HL-60/S4 treated with phorbol 12-myristate 13-acetate at 8.2 ng/mL for 4 days and 3 days (cell line): ENCODE results near the gene CNDP2.

Experiments used
- in situ Hi-C: fragments of 300-500 bp; cut with MboI; formaldehyde crosslinking; loops from 2 replicates; pipeline ENCODE4 v1.15.0; 2022; ENCODE audit warnings: low sequenced_read_pairs

Gene CNDP2

GRCh38 chr18:74468547-74469061 is 27.6 kb upstream of the CNDP2 start:
- in situ Hi-C loops = no loop called here

DNA sequence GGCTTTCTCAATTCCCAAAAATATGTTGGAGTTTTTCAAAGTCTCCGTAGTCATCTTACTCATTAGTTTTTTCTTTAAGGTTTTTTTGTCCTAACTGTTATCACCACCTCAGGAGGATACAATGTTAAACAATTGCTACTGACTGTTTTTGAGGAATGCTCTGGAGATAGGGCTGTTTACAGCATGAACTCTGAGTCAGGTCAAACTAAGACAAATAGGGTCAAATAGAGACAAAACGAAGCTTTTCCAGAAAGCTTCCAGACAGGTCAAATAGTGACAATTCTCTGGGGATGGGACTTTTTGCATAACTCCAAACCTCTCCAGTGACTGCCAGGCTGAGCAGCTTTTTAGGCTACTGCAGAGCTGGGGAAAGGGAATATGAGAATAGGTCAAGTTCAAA is 23.9 kb upstream of the CNDP2 start:
- in situ Hi-C loops = no loop called here

- in situ Hi-C loops = no loop called here
Observed at GRCh38 chr18:74473976-74474640, 22.1 kb upstream of the CNDP2 start.

- in situ Hi-C loops = no loop called here
Observed at GRCh38 chr18:74476140-74476539, 20.0 kb upstream of the CNDP2 start.

DNA sequence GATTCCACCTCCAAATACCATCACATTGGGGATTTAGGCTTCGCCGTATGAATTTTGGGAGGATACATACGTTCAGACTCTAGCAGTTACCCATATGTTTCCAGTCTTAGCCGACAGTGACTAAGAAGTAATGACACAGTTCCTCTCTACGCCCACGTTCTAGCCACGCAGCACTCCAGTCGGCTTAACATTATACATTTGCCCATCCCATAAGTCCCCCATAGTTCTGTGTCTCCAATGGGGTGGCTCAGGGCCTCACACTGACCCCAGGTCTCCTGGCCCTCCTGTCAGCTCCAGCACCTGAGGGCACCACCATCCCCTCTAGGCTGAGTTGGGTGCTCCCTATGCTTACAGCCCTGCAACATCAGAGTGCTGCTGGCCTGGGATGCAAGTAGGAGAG is 18.4 kb upstream of the CNDP2 start:
- in situ Hi-C loops = no loop called here

GRCh38 chr18:74478316-74478715 is 17.8 kb upstream of the CNDP2 start:
- in situ Hi-C loops = no loop called here

DNA sequence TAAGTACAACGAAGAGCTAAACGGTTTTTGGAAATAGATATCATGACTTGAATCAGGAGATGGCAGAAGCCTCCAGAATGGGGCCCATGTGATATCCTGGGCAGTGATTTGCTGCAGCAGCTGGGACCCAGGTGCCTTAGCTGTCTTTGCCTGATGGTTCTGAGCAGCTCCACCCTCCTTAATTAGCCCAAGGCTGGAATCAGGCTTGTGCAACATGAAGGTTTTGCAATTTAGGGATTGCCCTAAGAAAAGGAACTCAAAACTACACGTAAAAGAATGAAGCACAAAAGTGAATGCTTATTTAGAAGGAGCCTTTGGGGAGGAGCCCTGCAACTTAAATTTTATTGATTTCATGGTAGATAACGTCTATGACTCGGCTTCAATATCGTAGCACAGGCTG is 17.3 kb upstream of the CNDP2 start:
- in situ Hi-C loops = no loop called here

DNA sequence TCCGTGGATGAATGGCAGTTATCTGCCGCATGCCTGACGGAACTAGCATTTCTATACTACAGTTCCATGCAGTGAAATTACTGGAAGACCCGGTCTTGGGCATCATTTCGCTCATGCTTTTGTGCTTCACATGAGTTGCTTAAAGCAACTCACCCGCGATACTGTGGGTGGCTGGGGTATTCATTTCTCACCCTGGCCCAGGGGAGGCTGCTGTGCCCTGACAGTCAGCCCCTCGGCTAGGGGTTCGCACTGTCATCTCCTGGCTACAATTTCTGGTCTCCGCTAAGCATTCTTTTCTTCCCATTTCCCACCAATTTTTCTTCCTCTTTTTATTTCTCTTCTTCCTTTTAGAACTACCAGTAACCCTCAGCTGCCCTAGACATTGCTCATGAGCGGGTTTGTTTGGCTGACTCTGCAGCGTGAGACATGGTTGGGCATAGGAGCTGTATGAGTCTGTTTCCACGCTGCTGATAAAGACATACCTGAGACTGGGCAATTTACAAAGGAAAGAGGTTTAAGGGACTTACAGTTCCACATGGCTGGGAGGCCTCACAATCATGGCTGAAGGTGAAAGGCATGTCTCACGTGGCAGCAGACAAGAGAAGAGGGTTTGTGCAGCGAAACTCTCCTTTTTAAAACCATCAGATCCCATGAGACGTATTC is 16.5 kb upstream of the CNDP2 start:
- in situ Hi-C loops = no loop called here

GRCh38 chr18:74480149-74480651 is 16.0 kb upstream of the CNDP2 start:
- in situ Hi-C loops = no loop called here

DNA sequence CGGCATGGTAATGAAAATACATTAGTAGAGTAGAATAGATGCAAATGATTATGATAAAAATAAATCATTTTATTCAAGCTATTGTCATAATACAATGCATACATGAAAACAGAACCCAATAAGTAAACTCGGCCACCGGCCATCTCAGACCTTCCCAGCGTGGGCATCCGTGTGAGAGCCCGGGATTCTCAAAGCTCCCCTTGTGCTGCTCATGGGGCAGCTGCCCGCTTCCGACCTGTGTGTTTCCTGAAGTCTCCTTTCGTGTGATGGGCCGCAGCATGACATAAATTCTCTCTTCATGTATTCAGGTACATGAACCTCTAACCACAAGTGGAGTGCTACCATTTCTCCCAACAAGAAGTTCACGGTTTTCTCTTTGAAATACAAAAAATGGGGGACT is 13.5 kb upstream of the CNDP2 start:
- in situ Hi-C loops = no loop called here

- in situ Hi-C loops = no loop called here
Observed at GRCh38 chr18:74486119-74486849, 9.9 kb upstream of the CNDP2 start.

GRCh38 chr18:74488354-74488753 is 7.8 kb upstream of the CNDP2 start:
- in situ Hi-C loops = no loop called here

GRCh38 chr18:74488864-74489263 is 7.3 kb upstream of the CNDP2 start:
- in situ Hi-C loops = no loop called here

DNA sequence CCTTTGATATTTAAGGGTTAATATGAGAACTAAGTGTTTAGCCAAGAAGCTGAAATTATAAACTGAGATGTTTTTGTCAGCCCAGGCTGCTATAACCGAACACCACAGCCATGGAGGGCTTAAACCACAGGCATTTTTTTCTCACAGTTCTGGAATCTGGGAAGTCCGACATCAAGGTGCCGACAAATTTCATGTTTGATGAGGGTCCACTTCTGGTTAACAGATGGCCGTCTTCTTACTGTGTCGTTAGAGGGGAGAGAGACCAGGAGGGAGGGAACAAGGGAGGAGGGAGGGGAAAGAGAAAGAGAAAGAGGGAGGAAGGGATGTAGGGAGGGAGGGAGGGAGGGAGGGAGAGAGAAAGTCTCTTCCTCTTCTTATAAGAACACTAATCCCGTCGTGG is 6.5 kb upstream of the CNDP2 start:
- in situ Hi-C loops = no loop called here

GRCh38 chr18:74492259-74492658 is 3.9 kb upstream of the CNDP2 start:
- in situ Hi-C loops = no loop called here

DNA sequence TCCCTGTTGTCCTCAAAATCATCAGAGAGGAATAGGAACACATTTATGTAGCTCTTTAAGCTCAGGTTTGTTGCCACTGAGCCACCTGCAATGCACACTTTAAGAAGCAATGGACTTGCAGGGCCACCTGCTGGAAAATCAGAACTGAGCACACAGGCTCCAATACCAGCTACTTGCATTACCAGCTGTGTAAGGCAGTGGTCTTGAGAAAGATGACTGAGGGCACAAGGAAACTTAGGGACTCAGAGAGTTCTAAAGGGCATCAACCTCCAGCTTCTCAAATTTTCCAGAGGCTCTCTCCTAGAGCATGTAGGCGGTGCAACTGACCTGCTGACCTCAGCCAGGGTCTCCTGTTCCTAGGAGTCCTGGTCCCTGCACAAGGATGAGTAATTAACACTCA is 2.5 kb upstream of the CNDP2 start:
- in situ Hi-C loops = no loop called here

DNA sequence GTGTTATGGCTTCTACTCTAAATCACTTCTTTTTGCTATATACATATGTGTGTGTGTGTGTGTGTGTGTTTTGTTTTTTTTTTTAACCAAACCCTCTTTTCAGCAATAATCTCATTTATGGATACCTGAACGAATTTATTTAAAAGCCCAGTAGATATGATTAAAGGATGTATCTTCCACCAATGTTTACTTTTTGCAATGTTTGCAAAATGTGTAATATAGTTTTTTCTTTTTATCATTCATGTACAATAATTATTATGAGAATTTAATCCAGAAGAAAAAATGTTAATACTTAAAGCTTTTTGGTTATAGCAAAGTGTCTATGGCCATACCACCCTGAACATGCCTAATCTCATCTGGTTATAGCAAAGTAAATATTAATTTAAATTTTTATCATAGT is 1.6 kb upstream of the CNDP2 start:
- in situ Hi-C loops = no loop called here

GRCh38 chr18:74496508-74497323 is 553 bp downstream of the CNDP2 start:
- in situ Hi-C loops = no loop called here

GRCh38 chr18:74497324-74497676 is 1.1 kb downstream of the CNDP2 start:
- in situ Hi-C loops = no loop called here

GRCh38 chr18:74497778-74498177 is 1.6 kb downstream of the CNDP2 start:
- in situ Hi-C loops = no loop called here
